Suppressor macrophage treated with lipopolysaccharide for 4 hours (primary cell): ENCODE data around the gene SEC22C.
A peak's percentile ranks its signal among the peaks of the same experiment; 100 is the strongest.
"Not testable (repeated sequence)": the region's sequence is repeated elsewhere in the genome, so short reads cannot be mapped to it uniquely, and the experiment has no call there.

ENCODE experiments used
- DNase-seq: peaks from one replicate; pipeline ENCODE4 v3.0.0-alpha.2; 2020

The SEC22C gene

GRCh38 chr3:42581709-42582473, at the start of gene SEC22C:
SEC22C (minus strand) TSS chr3:42581967; CDS start chr3:42569046, 12,921 bp downstream.
- peak; percentile 95 for DNase-seq

GRCh38 chr3:42613462-42613861, 31.7 kb upstream of the SEC22C start:
- DNase-seq, result no peak

GRCh38 chr3:42612928-42613327, 31.2 kb upstream of the SEC22C start:
- no peak for DNase-seq

GRCh38 chr3:42612217-42612616, 30.4 kb upstream of the SEC22C start:
- DNase-seq, result no peak

GRCh38 chr3:42610976-42611375, 29.2 kb upstream of the SEC22C start:
- DNase-seq, result no peak

- no peak for DNase-seq
These were observed 26.8 kb upstream of the SEC22C start for GRCh38 chr3:42608581-42608980.

GRCh38 chr3:42605546-42606173, 23.9 kb upstream of the SEC22C start:
- no peak for DNase-seq

GRCh38 chr3:42602961-42603360, 21.2 kb upstream of the SEC22C start:
- no peak for DNase-seq

- DNase-seq, result peak; percentile 23
These were observed 20.3 kb upstream of the SEC22C start for GRCh38 chr3:42601896-42602581.

GRCh38 chr3:42600958-42601675, 19.4 kb upstream of the SEC22C start:
- peak; percentile 58 for DNase-seq

- peak; percentile 96 for DNase-seq
These were observed 18.6 kb upstream of the SEC22C start, which contains the start of gene NKTR for GRCh38 chr3:42600111-42600957. NKTR (plus strand) TSS chr3:42600686; CDS start chr3:42601007, 321 bp downstream.

GRCh38 chr3:42597098-42597497, 15.3 kb upstream of the SEC22C start:
- not testable (repeated sequence) for DNase-seq

GRCh38 chr3:42595682-42596081, 13.9 kb upstream of the SEC22C start:
- no peak for DNase-seq

- no peak for DNase-seq
These were observed 11.9 kb upstream of the SEC22C start for GRCh38 chr3:42593635-42594034.

- DNase-seq, result no peak
These were observed 10.0 kb upstream of the SEC22C start for GRCh38 chr3:42591811-42592210.

- no peak for DNase-seq
These were observed 9.4 kb upstream of the SEC22C start for GRCh38 chr3:42590989-42591756.

- no peak for DNase-seq
These were observed 7.8 kb upstream of the SEC22C start for GRCh38 chr3:42589382-42590109.

- no peak for DNase-seq
These were observed 6.9 kb upstream of the SEC22C start for GRCh38 chr3:42588625-42589024.

GRCh38 chr3:42582474-42583070, 805 bp upstream of the SEC22C start:
- DNase-seq, result no peak

- no peak for DNase-seq
These were observed 413 bp downstream of the SEC22C start for GRCh38 chr3:42581400-42581708.
